Measurements from ENCODE around the gene LIFR. TPM values are rescaled to one million over a fixed set of nuclear protein-coding genes. Genes with fewer than 3 reads are reported as not detected.

Gene LIFR
- total RNA-seq, 1 donor from 2014 or later = 58.0 TPM

GRCh38 chr5:38426490-38426889 is 130.0 kb downstream of the LIFR start:
- H3K36me3 Mint-ChIP-seq = no peaks in the 10 kb centered on the region
- no peaks in the 10 kb centered on the region for H3K9me3 Mint-ChIP-seq
- H3K4me3 Mint-ChIP-seq = no peak overlapping the region
- DNase-seq (ENCODE audit: low spot score in 2 of 2, unreplicated experiment in 2 of 2) = no peak
- TF ChIP-seq, protein P1, sequence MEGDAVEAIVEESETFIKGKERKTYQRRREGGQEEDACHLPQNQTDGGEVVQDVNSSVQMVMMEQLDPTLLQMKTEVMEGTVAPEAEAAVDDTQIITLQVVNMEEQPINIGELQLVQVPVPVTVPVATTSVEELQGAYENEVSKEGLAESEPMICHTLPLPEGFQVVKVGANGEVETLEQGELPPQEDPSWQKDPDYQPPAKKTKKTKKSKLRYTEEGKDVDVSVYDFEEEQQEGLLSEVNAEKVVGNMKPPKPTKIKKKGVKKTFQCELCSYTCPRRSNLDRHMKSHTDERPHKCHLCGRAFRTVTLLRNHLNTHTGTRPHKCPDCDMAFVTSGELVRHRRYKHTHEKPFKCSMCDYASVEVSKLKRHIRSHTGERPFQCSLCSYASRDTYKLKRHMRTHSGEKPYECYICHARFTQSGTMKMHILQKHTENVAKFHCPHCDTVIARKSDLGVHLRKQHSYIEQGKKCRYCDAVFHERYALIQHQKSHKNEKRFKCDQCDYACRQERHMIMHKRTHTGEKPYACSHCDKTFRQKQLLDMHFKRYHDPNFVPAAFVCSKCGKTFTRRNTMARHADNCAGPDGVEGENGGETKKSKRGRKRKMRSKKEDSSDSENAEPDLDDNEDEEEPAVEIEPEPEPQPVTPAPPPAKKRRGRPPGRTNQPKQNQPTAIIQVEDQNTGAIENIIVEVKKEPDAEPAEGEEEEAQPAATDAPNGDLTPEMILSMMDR (IDR thresholded peaks at IDR 0.05; ENCODE audit: unreplicated experiment) = no peak
- no peak overlapping the region for H3K27ac Mint-ChIP-seq
- H3K4me1 Mint-ChIP-seq = no peaks in the 10 kb centered on the region
- H3K27me3 Mint-ChIP-seq (ENCODE audit: low read depth) = no peaks in the 10 kb centered on the region

Small RNAs within 50 kb of the gene (microRNA-seq; reads per million reads assigned to microRNA genes)
- not detected for gene MIR3650
